Central memory CD4-positive, alpha-beta T cell (primary cell): ENCODE results near the gene PIPOX.
A peak's percentile ranks its signal among the peaks of the same experiment; 100 is the strongest.

Experiments used
- DNase-seq: peaks from one replicate; pipeline ENCODE4 v3.0.0; 2022
- total RNA-seq, 3 experiments: gene quantifications; one replicate each; lab custom pipeline; 2026; lab: John Stamatoyannopoulos, UW

The PIPOX gene, protein sequence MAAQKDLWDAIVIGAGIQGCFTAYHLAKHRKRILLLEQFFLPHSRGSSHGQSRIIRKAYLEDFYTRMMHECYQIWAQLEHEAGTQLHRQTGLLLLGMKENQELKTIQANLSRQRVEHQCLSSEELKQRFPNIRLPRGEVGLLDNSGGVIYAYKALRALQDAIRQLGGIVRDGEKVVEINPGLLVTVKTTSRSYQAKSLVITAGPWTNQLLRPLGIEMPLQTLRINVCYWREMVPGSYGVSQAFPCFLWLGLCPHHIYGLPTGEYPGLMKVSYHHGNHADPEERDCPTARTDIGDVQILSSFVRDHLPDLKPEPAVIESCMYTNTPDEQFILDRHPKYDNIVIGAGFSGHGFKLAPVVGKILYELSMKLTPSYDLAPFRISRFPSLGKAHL
- total RNA-seq, result 0.46 to 2.9 (median 2.2) reads per million in 3 experiments

DNA sequence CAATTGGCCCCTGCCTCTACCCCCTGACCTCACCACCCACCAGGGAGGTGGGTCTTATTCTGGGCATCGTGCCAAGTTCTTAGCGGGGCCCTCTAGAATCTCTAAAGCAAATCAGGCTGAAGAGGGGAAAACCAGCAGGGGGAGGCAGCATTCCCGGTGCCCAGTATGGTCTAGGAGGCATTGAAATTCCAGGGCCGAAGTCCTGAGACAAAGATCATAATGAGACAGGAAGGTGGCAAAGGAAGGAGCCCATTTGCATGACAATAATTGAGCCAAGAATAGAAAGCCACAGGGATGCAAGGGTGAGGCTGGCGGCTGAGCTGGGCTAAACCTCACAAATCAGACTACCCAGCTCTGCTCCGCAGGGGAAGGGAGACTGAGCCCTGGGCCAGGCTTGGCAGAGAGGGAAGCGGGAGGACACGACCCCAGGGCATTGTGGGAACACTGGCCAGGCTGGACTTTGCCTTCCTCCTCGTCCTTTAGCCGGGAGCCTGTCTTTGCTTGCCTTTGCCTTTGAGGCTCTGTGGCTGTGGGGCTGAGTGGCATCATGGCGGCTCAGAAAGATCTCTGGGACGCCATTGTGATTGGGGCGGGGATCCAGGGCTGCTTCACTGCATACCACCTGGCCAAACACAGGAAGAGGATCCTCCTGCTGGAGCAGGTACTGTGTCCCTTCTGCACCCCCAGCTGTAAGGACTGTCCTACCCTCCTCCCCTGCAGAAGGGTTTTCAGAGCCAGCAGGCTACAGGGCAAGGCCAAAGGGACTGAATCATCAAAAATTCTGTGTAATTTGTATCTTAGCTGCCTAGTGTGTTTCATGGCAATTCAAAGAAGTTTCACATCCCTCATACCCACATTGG lies at the start of gene PIPOX:
PIPOX (plus strand) TSS at position 463 of the 860 bp plus-strand sequence; CDS start at position 548, 85 bp downstream.
- DNase-seq, result no peak

DNA sequence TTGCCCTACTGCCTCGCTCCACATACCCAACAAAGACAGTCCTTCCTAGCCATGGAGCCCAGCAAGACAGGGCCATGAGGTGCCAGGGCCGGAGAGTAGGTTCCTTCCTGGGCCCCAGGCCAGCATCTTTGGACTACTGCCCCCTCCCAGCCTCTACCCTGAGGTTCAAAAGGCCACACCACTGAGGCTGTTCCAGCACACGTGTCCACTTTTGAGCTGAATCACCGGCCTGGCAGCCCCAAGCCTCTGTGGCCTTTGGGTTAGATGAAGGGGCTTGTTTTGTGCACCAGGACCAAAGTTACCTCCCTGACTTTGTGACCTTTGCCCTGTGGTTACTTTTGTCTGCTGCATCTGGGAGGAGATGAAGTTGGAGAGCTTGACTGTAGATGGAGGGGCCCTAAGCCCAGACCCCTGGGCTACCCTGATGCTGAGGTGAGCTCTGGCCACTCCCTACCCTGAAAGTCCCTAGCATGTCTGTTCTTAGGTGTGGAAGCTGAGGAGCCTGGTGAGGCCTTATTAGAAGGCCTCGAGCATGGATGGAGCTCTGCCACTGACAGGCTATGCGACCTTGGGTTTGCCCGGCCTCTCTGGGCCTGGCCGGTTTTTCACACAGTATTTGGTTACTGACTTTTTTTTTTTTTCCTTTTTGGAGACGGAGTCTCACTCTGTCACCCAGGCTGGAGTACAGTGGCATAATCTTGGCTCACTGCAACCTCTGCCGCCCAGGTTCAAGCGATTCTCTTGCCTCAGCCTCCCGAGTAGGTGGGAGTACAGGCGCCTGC lies 49.1 kb upstream of the PIPOX start:
- DNase-seq, result no peak

DNA sequence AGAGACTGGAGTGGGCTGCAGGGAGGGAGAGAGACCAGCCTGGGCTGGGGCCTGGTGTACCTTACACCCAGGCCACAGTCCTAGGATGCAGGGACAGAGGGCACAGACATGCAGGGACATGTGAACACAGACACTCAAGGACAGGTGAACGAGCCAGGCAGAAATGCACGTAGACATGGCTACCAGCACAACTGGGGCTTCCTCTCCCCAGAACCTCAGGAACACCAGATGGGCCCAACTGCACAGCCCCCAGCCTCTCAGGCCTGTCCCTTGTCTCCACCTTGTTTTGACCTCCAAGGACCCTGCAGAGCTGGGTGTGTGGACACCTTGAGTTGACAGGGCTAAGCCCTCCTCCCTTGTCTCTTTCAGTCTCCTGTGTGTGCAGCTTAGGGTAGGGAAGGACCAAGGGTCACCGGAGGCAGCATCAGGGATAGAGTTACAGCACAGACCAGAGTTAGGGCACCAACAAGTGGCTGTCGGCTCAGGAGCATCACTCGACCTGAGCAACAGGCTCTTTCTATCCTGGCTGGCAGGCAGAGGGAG lies 46.3 kb upstream of the PIPOX start:
- DNase-seq, result no peak

DNA sequence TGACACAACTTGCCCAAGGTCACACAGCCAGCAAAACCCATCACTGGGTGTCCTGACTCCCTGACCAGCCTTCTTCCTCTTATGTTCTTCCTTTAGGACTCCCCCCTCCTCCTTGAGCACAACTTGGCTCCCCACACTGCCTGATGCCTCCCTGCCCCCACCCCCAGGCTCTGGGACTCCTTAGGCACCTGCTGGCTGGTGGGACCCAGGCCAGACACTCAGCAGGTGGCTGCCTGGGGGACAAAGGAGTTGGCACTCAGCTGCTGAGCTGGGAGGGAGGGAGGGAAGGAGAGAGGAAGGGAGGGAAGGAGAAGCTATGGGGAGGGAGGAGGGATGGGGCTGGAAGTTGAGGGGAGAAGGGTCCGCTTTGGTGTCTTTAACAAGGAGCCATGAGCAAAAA lies 45.1 kb upstream of the PIPOX start:
- DNase-seq, result no peak

DNA sequence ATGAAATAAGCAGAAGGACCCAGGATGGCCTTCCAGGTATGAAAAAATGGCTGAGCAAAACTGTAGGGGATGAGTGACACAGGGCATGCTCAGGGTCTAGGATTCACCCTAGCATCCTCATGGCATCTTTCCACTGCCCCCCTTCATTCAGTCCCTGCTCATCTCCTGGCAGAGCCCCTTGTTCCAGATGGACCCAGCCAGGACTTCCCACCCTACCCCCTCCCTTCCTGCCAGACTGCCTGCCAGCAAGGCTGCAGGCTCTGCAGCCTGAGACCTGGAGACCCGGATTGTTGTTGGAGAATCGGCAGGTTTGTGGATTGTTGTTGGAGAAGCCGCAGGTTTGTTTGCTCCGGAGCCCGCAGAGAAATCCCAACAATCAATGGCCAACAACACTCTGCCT lies 43.7 kb upstream of the PIPOX start:
- DNase-seq, result no peak

DNA sequence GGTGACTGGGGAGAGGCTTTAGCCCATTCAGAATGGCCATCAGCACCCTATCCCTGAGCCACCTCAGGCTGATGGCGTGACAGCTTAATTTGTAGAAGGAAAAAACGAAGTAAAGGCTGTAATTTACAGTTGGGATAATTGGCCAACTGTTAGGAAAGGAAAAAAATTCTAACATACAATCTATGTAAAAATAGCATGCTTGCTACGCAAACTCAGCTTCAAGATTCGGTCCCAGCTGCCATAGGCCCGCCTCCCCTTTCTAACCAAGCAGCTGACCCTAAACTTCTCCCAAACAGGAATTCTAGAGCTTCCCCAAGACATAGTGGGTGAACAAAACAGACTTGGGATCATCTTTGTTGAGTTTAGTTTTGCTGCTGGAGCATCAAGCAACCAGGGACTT lies 42.0 kb upstream of the PIPOX start:
- no peak for DNase-seq

DNA sequence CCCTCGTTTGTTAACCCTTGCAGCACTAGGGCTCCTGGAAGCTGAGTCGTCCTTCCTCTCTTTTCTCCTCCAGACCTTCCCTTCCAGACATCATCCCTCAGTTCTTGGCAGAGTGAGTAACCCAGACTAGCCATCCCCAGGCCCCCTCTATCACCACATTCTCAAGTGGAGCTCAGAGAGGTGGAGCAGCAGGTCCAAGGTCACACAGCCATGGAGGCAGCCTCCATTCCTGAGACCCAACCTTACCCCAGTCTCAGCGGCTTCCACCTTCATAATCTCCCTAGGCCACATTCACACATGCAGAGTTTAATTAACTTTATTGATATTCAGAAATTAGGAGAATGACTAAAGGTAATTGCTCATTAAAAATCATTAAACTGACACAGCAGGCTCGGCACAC lies 40.1 kb upstream of the PIPOX start:
- DNase-seq, result no peak

DNA sequence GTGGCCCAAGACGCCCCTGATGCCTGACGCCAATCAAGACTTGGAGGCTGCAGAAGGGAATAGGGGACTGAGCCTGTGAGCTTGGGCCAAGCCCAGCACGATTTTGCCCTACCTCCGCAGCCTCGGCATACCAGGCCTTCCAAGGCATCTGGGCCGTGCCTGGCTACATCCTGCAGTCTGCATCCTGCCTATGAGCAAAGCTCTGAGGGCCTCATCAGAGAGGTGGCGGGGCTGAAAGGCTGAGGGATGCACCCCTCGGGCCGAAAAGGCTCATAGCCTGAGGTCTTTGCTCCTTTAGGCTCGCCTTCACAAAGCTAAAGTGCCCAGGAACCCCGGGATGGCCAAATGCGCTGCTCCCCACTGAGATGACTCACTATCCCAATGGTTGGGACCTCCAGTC lies 39.7 kb upstream of the PIPOX start:
- DNase-seq, result no peak

DNA sequence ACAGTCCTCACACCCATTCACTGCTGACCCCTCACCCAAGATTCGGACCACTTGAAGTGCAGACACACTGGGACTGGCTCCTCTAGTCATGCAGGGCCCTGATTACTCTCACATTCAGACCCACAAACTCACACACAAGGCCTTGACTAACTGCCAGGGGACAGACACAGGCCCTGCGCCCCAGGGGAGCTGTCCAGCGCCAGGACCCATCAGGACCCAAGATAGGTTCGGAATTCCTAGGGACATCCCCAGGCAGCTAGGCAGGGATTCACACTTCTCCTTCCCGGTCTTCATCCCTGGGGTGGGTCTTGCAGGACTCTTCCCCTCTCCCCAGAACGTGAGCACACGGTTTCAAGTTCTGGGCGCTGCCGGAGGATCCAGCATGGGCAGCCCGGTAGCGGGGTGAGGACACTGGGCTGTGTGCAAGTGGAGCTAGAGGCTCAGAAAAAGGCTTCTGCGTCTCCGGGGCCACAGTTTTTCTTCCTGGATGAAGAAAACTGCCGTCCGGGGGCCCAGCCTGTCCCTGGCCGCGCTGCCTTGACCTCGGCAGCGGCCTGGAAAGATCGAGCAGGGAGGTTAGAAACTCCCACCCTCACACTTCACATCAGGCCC lies 38.8 kb upstream of the PIPOX start:
- no peak for DNase-seq

DNA sequence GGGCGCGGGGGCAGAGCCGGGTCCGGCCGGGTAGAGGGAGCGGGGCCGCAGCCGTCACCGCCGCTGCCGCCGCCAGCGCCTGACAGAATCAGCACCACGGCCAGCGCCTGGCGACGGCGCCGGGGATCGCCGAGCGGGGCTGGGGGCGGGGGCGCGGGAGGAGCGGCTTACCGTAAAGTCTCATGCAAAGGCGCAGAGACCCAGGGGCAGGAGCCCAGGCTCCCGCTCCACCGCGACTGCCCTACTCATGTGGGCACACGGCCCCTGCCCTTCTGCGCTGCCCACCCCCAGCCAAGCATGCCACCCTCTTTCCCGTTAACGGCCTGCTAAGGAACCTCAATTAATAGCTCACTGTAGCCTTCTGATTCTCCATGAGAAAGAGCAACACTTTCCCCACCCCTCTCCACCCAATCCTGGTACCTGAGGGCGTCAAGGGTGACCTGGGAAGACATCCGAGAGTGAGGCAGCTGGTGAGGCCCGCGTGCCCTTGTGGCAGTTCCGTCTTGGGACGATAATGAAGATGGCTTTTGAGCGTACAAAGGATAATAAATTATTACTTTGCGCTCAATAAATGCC lies 36.9 kb upstream of the PIPOX start, which contains the start of gene SEZ6:
SEZ6 (minus strand) TSS at position 98 of the 576 bp plus-strand sequence. CDS start 164 bp downstream, outside the sequence.
- peak; percentile 39 for DNase-seq

DNA sequence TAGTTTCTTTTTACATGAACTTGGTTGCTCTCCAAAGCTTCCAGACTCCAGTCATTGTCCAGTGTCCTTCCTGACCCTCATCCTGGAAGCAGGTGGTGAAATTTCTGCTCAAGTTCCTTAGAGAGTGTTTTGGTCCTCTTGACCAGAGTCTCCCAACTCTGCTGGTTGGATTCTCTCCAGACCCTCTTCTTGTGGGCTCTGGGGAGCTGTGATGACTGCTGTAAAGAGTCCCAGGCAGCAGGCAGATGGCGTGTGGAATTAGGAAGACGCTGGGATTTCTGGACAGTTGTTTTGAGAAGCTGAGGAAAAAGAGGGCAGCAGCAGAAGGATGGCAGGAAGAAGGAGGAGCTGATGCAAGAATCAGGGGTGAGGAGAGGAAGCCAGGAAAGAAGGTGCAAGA lies 35.5 kb upstream of the PIPOX start:
- no peak for DNase-seq

DNA sequence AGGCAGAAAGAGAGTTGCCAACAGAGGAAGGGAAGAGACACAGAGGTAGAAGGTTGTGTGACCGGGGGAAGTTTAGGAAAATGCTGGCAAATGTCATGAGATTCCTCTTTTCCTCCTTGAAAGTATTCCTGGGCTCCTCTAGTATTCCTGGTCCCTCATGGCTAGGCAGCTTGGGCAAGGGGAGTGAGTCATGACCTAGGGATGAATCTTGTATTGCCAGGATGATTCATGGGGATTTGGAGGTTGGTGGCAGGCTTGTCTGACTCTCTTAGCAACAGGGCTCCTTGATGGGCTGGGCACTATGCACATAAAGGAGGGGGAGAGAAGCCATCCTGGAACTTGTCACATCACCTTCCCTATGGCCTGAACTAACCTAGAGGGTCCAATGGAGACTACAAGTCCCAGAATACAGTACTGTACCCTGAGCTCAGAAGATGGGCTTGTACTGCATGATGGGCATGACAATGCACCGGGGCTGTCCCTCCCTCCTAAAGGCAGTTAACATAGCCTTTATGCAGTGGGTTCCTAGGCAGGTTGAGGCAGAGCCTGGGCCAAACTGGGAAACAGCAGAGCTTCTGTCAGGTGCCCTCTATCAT lies 35.0 kb upstream of the PIPOX start:
- no peak for DNase-seq

DNA sequence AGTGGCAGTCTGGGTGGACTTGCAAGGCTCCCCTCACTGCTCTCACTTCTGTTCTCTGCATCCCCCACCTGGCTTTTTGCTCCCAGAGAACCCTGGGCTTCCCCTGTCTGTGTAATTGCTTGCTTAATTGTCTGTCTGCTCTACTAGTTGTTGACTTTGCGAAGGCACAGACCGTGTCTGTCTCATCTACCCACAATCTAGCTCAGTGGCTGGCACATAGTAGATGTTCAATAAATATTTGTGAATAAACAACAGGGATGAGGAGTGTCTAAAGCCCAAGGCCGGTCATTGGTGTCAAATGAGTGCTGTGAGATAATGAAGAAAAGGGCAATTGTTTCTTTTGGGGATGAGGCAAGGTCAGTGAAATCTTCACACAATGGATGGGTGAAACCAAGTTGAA lies 34.4 kb upstream of the PIPOX start:
- no peak for DNase-seq

DNA sequence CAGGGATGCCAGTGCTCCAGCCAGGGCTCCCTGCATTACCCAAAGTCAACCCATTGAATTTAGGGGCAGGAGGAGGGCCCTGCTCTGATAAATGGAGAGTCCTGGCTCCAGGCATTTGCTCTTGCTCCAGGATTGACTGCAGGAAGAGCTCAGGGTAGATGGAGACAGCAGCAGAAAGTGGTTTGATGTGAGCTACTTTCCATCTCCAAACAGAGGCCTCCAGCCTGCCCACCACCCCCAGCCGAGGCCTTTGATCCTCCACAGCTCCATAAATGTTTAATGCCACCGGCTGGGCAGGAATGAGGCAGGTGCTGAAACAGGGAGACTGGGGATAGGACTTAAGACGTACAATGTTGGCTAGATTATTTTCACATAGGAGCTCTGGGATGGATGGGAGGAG lies 32.8 kb upstream of the PIPOX start:
- no peak for DNase-seq

DNA sequence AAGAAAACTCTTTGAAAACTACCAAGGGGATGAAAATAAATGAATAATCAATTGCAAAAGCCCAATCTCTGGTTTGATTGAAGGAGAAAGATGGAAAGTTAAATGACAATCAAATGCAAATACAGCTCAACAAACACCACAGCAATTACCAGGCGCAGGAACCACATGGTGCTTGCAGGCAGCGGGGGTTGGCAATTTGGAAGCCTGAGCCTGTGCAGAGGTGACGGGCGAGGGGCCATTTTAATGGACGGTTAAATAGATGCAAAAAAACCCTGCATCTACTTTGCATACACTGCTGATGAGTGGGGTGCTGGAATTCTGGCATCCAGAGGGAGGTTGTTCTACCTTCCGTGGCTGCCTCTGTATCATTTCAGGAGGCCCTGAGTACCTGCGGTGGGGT lies 32.4 kb upstream of the PIPOX start:
- DNase-seq, result no peak

DNA sequence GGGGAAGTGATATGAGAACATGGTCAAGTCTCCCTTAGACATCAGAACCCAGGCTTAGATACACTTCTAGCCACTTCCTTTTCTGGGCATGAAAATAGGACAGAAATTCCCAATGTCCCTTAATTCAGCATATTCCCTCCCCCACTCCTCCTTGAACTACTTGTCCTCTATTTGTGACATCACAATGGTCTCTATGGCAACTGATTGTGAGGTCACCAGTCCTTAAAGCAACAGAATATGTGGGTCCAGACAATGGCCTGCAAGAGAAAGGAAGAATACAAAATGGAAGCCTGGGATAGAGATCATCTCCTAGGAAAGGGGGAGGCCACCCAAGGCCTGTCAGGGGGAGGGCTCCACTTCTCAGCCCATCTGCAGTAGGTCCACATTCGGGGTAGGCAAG lies 30.4 kb upstream of the PIPOX start:
- DNase-seq, result no peak

DNA sequence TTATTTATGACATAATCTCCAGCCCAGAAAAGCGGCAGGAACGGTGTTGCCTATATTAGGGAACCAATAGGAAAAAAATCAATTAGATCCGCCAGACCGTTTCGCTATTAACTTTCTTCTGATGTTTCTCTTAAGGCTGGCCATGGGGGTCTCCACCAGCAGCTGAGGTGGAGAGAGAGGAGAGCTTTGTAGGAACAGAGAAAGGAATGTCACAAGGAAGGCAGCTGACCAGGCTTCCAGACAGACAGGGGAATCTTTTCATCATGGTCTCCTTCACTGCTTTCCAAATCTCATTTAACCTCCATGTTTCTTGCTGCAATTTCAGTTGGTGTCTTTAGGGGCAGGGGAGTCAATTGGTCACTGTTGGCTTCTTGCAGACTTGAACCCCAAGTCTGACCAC lies 28.2 kb upstream of the PIPOX start:
- no peak for DNase-seq

DNA sequence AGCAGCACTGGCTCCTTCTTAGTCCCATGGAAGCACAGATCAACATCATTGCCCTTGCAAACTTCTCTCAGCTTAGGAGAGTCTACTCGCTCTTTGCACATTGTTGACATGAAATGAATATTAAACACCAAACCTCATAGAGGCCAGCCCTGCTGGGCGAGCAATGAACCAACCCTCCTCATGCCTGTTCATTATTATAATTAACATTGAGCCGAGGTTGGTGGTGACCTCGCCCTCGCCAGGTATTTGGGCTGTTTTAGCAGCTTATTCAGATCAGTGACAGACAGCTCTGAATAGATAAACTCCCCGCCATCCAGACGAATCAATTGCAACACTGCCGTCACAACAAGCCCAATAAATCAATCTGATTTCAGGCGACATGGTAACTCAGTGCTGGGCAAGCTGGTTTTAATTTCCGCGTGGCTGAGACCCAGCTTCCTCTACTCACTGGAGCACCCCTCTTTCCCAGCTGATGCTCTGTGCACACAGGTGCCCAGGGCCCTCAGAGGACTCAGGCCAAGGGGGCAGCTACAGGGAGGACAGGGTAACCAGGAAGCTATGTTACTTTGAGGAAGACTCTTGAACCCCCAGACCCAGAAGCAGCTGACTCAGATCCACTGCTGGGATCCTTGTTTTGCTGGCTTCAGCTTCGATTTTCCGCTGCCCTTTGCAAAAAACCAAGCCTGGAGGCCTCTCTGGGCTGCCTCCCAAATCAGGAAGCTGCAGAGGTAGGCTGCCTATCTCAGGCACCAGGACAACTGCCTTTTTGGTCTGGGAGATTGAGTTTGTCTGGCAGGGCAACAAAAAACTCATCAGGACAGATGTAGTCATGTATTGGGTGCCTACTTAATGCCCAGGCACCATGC lies 26.4 kb upstream of the PIPOX start:
- no peak for DNase-seq

DNA sequence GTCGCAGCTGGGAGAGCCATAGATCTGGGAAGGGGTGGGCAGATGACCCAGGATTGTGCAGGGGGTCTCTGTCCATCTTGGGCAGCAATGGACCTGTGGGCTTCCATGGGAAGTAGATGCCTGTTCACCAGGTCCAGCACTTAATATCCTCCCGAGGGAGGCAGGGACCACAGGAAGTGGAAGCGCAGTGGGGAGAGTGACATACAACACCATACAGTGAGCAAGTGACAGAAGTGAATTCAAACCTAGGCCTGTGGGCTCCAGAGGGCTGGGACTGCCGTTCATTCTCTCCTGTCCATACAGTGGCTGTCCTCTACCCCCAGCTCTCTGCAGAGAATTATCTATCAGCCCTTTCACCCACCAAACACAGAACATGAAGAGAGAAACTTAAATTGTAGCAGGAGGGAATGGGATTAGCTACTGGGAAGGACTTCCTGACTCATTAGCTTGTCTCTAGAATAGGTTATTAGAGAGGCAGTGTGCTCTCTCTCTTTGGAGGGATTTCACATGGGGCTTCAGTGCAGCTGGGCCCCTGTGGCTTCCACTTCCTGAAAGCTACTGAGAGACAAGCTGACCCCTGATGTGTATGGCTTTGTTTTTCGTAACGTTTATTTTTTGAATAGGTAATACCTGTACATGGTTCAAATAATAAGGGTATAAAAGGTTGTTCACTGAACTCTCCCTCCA lies 24.0 kb upstream of the PIPOX start:
- no peak for DNase-seq
